Measurements from ENCODE around the gene LDB3. TPM values are rescaled to one million over a fixed set of nuclear protein-coding genes. Genes with fewer than 3 reads are reported as not detected.

Gene LDB3
- total RNA-seq, 1 experiment from 2014 or later = not detected

- no peak for DNase-seq (ENCODE audit: low read depth)
Measured at GRCh38 chr10:86651021-86651471, 17.3 kb upstream of the LDB3 start.

- DNase-seq (ENCODE audit: low read depth) = no peak
Measured at GRCh38 chr10:86651631-86652331, 16.5 kb upstream of the LDB3 start.

- no peak for DNase-seq (ENCODE audit: low read depth)
Measured at GRCh38 chr10:86652361-86653202, 15.7 kb upstream of the LDB3 start.

- no peak for DNase-seq (ENCODE audit: low read depth)
Measured at GRCh38 chr10:86653379-86653778, 14.9 kb upstream of the LDB3 start.

- no peak for DNase-seq (ENCODE audit: low read depth)
Measured at GRCh38 chr10:86653987-86654386, 14.3 kb upstream of the LDB3 start.

- peak; percentile 90 for DNase-seq (ENCODE audit: low read depth)
Measured at GRCh38 chr10:86654411-86655172, 13.7 kb upstream of the LDB3 start, which contains the start of gene OPN4. OPN4 (plus strand) TSS chr10:86654547; CDS start chr10:86654784, 237 bp downstream.

GRCh38 chr10:86655173-86655540 is 13.2 kb upstream of the LDB3 start:
- no peak for DNase-seq (ENCODE audit: low read depth)

- no peak for DNase-seq (ENCODE audit: low read depth)
Measured at GRCh38 chr10:86655596-86655995, 12.7 kb upstream of the LDB3 start.

GRCh38 chr10:86657011-86657395 is 11.3 kb upstream of the LDB3 start:
- DNase-seq (ENCODE audit: low read depth) = no peak

GRCh38 chr10:86657396-86658011 is 10.8 kb upstream of the LDB3 start:
- DNase-seq (ENCODE audit: low read depth) = no peak

- DNase-seq (ENCODE audit: low read depth) = no peak
Measured at GRCh38 chr10:86658261-86658741, 10.0 kb upstream of the LDB3 start.

GRCh38 chr10:86658751-86659150 is 9.6 kb upstream of the LDB3 start:
- DNase-seq (ENCODE audit: low read depth) = no peak

- no peak for DNase-seq (ENCODE audit: low read depth)
Measured at GRCh38 chr10:86659161-86659691, 9.1 kb upstream of the LDB3 start.

- no peak for DNase-seq (ENCODE audit: low read depth)
Measured at GRCh38 chr10:86659721-86660453, 8.4 kb upstream of the LDB3 start.

GRCh38 chr10:86661161-86662025 is 6.9 kb upstream of the LDB3 start:
- DNase-seq (ENCODE audit: low read depth) = no peak

GRCh38 chr10:86662186-86663045 is 5.9 kb upstream of the LDB3 start:
- DNase-seq (ENCODE audit: low read depth) = no peak

GRCh38 chr10:86663046-86663345 is 5.3 kb upstream of the LDB3 start:
- no peak for DNase-seq (ENCODE audit: low read depth)

- no peak for DNase-seq (ENCODE audit: low read depth)
Measured at GRCh38 chr10:86663576-86664339, 4.6 kb upstream of the LDB3 start.
